Activated effector memory CD4-positive, alpha-beta T cell treated with anti-CD3 and anti-CD28 coated beads, Interleukin-2, amount 50 U/mL, for 16 hours (primary cell): ENCODE measurements around the gene ZPLD1.

ENCODE experiments used
- DNase-seq: peaks from one replicate; pipeline ENCODE4 v3.0.0-alpha.2; 2020

Gene ZPLD1

DNA sequence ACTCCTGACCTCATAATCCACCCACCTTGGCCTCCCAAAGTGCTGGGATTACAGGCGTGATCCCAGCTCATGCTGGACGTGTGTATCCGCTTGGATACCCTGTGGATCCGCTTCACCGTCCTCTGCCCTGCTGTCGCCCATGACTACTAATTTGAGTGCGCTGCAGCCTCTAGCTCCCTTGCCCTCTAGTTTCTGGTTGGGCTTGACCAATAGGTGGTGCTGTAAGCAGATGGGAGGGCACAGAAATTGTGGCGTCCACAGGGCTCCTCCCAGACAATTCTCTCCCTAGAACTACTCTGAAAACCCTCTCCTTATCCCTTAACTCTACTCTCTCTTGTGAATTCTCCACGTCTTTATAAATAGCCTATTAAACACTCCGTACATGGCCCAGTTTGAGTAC lies 36.2 kb downstream of the ZPLD1 start:
- no peak for DNase-seq

DNA sequence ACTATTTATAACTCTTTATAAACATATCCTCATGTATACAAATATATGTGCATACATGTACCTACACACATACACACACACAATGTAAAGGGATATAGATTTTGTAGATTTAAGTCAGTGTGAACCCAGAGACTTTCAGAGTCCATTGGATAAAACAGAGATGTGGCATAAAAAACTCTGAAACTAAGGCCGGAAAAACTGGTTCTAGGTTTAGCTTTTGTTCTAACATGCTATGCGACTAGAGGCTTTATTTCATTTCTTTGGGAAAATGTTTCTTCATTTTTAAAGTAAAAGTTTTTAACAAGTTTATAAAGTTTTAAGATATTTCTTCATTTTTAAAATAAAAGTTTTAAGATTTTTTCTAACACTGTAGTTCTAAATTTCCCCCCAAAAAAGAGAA lies 36.7 kb downstream of the ZPLD1 start:
- DNase-seq, result no peak

DNA sequence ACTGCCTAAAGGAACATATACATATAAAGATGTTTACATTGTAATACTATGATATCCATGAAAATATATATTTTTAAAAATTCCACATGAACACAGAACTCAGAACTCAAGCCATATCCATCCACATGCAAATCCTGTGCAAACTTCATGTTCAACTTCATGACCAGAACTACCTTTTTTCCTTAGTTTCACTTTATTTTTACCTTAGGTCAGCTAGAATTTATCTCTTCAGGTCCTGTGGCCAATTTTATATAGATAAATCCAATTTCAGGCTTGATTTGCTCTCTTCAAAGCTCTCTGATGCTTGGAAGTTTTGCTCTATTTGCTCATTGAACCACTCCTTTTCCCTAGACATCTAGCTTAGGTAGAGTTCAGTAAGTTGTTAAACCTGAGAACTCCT lies 38.8 kb downstream of the ZPLD1 start:
- no peak for DNase-seq

DNA sequence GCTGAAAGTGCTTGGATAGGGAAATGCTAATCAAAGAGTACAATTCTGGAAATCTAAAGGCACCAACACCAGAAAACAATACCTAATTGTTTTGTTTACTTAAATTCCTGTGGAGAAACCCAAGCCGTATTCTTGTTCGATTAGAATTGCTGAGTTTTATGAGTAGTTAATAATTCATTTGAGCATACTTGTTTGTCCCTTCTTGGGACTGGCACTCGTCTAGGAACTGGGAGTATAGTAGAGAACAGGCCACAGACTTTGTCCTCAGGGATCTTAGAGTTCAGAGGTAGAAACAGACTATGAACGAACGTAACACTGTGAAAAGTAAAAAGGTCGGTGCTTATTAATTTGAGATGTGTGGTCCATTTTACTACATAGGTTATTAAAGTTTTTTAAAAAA lies 39.4 kb downstream of the ZPLD1 start:
- no peak for DNase-seq

DNA sequence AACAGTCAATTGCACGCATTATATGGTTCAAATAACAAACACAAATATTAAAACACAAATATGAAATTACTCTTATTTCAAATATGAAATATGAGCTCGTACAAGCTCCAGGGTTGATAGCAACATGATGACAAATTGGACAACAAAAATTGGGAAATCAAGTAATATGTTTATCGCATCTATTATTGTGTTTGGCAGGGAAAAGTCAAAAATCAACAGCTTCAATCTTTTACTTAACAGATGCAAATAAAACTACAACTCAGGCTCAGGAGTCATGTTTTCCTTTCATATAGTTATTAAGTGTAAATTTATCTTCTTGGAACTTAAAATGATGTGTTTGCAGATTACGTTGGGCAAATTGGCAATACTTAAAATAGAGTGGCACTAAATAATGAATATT lies 41.4 kb downstream of the ZPLD1 start:
- DNase-seq, result no peak

DNA sequence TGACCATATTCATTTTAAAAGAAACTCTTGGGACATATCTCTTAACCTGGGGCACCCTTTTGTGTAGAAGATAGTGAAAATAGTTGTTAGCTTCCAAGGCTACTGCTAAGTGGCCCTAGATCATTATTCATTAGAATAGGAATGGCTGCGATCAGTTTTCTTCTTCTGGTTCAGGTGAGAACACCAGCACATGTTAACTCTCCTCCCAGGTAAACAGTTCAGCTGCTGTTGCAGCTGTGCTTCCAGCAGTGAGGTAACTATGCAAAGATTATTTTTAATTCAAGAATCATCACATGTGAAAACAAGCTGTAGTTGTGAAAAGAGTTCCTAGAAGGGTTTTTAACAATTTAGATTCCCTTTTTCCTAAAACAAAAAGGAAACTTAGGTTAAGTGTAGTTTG lies 43.3 kb downstream of the ZPLD1 start:
- DNase-seq, result no peak

DNA sequence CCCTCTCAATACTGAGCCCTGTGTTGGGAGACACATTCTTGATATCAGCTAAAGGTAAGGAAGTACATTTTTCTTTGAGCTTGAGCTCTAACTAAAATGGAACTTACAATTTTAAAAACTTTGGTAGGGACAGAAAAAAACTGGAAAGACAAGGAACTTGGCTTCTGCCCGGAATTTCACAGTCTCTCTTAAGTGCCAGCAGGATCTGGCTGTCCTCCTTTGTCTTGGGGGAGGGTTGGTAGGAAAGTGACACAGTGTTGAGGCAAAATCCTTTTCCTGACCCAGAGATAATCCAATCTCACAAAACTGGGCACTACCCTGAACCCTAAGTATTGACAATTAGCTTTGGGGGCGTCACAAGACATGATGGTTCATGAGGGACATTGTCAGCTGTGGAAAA lies 45.3 kb downstream of the ZPLD1 start:
- DNase-seq, result no peak

DNA sequence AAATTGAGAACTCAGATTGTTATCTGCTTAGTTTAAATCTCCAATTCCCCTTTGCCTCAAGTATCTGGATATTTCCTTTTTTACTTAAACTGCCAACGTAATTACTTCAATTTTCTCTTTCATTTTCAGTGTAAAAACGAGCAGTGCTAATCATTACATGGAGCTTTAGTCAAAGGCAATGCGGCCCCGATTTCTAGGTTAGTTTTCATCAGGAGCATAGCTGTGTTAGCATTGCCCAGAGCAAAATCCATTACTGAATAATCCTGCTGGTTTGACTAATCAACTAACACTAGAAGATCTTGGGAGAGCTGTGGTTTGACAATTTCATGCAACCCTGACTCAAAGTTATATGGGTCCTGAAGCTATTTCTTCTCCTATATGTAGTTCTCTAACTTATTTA lies 46.2 kb downstream of the ZPLD1 start:
- DNase-seq, result no peak

DNA sequence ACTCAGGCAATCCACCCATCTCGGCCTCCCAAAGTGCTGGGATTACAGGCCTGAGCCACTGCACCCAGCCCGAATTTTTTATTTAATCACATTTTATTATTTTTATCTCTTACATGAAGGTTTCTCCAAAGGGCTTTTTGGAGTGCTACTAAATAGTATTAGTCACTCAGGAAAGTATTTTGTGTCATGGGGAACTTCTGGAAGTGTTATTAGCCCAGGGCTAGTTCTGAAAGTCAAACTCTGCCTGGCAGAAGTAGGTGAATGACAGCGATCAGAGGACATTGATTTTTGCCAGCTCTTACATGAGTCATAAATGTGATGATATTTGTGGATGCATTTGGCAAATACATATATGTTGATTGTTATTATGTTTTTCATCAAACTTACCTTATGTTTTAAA lies 48.7 kb downstream of the ZPLD1 start:
- DNase-seq, result no peak

DNA sequence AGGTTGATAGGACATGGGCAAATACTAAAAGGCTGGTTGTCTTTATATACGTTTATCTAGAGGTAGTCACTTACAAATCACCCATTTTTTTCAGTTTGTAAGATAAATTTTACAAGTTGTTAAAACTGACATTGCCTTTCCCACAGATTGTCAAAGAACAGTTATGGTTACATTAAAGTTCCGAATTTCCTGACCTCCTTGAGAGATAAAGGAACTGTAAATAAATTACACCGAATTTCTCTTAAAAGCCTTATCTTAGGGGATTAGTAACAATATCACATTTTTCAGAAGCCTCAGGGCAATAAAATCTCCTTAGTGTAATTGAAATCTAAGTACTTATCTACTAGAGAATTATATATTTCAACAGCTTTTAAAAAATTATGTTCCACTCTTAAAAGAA lies 49.5 kb downstream of the ZPLD1 start:
- no peak for DNase-seq

DNA sequence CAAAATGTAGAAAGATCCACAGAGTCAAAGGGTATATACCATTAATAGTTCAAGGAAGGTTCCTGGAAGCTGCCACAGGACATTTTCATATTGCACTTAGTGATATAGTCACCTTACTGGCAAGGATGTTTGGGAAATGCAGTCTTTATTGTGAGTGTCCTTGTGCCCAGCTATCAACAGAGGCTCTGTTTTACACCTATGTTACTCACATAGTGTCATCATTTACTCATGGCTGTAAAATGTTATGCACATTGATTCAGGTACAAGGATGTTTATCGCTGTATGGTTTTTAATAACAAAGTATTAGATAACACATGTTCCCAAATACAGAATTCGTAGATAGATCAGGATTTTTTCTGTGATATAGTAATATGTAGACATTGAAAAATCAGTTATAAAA lies 50.9 kb downstream of the ZPLD1 start:
- no peak for DNase-seq

DNA sequence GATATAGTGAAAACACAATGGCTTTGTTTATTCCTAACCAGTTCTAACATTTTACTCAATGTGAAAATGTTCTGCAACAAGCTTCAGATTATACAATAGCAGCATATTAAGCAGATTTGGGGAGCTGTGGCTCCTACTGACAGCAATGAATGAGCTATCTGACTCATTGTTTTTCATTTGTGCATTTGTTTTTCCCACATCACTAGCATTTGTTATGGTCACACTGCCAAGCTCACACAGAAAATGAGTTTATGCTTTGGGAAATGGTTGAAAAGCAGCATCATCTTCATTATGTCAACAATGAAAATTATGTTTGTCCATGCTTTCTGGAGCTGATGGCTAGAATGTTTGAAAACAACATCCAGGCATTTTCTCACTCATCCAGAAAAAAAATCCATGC lies 53.5 kb downstream of the ZPLD1 start:
- DNase-seq, result no peak

DNA sequence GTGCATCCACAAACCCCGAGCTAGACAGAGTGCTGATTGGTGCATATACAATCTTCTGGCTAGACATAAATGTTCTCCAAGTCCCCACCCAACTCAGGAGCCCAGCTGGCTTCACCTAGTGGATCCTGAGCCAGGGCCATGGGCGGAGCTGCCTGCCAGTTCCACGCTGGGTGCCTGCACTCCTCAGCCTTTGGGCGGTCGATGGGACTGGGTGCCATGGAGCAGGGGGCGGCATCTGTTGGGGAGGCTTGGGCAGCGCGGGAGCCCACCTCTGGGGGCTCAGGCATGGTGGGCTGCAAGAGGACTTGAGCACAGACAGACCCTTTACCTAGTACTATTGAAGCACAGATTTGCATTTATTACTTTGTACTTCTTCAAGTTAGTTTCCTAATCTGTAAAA lies 57.5 kb downstream of the ZPLD1 start:
- DNase-seq, result no peak

DNA sequence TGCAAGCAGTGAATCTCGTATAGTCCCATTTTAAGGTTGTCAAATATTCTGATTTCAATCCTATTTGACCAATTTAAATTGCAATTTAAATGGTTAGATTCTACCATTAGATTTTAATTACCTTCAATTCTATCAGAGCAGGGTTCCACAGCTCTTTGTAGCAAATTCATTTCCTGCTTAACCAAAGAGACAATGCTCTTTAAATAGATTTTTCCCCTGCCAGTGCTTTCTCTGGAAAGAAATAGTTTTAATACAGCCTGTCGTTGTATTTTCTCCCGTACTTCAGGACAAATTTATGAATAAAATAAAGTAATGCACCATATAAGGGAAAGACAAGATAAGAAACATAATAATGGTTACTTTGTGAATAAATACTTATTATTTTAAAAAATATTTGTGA lies 62.8 kb downstream of the ZPLD1 start:
- DNase-seq, result no peak

DNA sequence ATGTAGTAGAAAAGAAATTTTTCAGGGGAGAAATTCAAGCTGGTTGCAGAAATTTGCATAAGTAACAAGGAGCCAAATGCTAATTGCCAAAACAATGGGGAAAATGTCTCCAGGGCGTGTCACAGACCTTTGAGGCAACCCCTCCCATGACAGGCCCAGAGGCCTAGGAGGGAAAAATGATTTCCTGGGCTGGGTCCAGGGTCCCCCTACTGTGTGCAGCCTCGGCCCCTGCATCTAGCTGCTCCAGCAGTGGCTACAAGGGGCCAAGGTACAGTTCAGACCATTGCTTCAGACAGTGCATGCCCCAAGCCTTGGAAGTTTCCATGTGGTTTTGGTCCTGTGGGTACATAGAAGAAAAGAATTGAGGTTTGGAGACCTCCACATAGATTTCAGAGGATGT lies 70.7 kb downstream of the ZPLD1 start:
- DNase-seq, result no peak

DNA sequence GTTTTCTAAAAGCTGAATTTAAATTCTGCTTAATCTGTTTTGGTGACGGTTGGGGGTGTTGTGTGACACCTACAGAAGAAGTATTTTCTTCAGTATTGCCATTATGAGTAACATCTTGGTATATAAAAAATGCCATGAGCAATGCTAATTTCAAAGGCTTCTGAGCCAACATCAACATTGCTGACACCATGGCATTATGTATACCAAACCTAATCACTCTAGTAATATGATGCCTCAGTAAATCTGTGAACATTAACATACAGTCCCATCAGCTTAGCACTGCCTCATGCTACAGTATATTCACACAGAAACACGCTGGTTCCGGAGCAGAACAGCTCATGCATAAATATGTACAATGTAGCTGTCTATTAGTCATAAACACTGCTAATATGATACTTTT lies 75.8 kb downstream of the ZPLD1 start:
- no peak for DNase-seq

DNA sequence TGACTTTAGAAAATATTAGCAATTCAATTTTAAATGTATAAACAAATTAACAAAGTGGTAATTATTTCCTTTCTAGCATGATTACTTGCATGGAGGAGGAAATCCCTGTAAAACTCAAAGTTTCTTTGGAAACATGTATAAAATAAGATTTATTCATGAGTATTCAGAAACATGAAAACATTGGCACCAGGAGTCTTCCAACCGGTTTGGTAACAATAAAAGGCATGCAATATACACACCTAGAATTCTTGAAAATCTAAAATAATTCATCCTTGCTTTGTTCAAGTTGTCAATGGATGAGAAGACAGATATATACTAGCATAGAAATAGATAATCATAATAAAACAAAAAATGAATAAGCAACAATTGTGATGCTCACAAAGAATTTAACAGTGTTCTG lies 76.4 kb downstream of the ZPLD1 start:
- no peak for DNase-seq

DNA sequence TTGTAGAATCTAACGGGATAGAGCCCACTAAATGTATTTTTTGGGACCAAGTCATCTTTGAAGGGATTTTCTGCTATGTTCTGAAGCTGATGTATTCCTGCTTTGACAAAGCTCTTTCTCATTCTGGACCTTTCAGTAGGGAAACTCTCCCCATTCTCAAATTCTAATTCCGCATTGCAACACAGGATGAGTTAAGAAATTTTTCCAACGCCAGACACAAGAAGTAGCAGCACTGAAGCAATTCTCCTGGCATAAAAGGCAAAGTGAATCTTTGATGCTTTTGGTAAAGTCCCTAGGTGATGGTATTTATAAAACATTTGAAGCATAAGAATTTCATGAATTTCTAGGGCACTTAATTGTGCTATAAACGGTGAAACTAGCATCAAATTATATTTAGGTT lies 76.8 kb downstream of the ZPLD1 start:
- DNase-seq, result no peak

DNA sequence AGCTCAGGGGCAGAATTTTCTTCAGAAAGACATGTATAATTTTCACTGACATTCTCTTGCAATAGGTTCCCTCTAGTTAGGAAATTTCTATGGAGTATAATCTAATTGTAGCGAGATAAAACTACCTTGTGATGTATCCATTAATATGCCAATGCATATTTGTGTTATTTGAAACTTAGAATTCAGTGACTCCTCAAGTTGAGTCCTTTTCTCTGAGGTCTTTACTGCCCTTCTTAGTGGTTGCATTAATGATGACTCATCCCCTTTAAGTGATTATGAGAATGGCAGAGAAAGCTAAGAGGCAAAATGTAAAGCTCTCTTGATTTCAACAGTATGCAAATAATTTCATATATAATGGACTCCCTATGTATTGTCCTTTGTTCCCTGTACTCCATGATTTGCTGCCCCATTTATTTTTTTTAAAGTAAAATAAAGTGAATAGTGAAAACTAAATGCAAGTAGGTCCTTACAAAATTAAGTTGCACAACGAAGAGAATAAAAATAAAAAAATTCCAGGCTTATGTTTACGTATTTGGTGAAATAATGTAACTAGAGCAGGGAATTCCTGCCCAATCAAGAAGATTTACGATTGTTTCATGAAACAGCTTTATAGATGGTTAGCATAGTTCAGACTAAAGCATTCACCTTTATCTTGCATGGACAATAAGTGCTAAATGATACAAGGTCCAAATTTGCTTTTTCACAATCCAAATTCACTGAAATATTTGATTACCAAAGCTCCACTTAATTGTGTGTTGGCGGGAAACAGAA lies 78.1 kb downstream of the ZPLD1 start:
- DNase-seq, result no peak

DNA sequence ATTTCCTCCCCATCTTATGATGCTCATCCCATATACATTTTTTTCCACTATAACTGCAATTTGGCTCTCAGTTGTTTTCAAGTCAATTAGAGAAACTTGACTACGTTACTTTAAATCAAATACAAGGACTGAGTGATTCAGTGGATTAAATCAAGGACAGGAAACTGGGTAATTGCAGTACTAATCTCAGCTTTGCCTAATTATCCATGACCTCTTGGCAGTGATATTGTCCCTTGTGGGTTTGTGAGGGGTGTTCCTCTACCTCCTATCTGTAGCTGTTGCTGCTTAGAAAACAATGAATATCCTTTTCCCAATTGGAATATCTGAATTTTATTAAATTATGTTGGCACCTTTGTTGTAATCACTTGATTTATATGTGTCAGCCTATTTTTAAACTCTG lies 79.4 kb downstream of the ZPLD1 start:
- DNase-seq, result no peak

DNA sequence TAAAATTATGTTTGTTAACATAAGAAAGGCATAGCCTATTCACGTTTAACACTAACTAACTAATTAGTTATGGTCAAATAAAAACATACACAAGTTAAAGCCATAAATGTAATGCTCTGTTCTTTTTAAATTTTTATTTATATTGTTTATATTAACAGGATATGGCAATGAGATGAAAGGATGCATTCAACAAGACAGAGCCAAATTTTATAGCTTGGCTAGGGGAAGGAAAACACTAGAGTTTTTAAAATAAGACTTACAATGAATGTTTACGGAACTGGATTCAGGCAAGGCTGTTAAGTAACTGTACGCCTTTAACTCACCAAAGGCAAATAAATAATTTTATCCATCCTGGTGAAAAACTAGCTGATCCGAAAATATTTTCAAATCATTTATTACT lies 86.4 kb downstream of the ZPLD1 start:
- no peak for DNase-seq

DNA sequence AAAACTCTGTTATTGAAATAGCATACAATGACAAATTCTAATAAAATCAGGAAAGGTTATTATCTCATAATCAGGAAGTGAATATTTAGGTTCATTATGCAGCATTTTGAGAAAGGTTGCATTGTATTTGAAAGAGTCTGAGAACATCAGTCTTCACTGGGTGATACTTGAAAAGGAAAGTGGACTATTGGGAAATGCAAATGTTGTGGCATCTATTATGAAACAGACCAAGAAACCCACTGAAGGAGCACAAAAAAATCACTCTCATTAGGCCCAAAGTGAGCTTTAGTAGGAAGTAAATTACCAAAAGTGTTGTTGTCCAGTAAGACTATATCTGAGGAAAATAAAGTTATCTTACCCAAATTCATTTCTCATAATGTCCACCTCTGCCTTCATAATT lies 90.8 kb downstream of the ZPLD1 start:
- no peak for DNase-seq

DNA sequence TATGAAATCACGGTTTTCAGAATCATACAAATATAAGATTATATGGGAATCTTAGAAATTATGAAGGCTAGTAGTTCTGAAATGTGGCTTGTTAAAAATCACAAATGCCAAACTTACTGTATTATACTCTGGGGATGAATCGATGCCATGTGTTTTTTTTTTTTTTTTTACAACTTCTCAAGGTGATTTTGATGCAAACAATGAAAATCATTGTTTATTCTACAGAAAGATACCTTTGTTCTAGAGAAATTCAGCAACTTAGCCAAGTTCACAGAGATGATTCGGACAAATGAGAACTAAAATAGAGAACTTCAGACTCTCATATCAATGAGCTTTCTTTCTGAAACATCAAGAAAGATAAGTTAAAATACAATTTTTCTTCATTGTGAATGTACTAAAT lies 92.0 kb downstream of the ZPLD1 start:
- no peak for DNase-seq

DNA sequence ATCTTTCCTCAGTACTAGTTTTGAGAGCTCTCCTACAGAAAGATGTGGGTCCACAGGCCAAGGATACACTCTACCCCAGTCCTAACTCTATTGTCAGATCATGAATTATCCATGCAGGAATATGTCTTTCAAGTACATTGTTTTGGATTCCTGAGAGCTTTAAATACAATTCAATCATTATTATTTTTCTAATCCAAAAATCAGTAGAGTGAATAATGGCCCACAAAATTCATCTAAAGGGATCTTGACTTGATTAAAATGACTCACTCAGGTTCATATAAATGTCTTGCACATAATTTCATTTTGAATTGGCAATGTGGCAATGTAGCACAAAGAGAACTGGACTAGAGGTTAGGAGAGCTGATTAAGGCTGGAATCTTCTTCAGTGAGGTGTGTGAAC lies 93.9 kb downstream of the ZPLD1 start:
- no peak for DNase-seq
